PC-3 (cell line): ENCODE measurements around the gene UGT1A7. TPM values are rescaled to one million over a fixed set of nuclear protein-coding genes. Genes with fewer than 3 reads are reported as not detected.

Experiments used
- ATAC-seq: fragments of 200-7000 bp; cut with Tn5 transposase; 2 replicates; pipeline ENCODE4 v1.9.1; 2020; ENCODE audit warnings: mild to moderate bottlenecking, moderate library complexity
- BruUV-seq: library from RNA; stranded (reverse); fragments of 400-500 nt; replicated peaks from 2 replicates; lab custom pipeline; 2021; lab: Mats Ljungman, UMichigan
- CTCF ChIA-PET: fragments of 300-600 bp; sonication (Branson Sonifier 250); formaldehyde crosslinking; loops from one replicate; lab custom pipeline; 2022; ENCODE audit warnings: antibody characterized with exemption; lab: Charles Lee
- POLR2A ChIA-PET: fragments of 300-600 bp; sonication (Branson Sonifier 250); formaldehyde crosslinking; loops from one replicate; lab custom pipeline; 2022; ENCODE audit warnings: antibody characterized with exemption; ENCODE audit not compliant: unreplicated experiment; lab: Charles Lee
- DNase-seq: peaks from one replicate; pipeline ENCODE4 v3.0.0-alpha.2; 2015
- H2AFZ ChIP-seq: fragments of 300-600 bp; sonication (generic); 2 replicates; pipeline ENCODE4 v1.6.0; 2016; ENCODE audit warnings: antibody characterized with exemption, low read length
- H3F3A ChIP-seq: fragments of 300-600 bp; sonication (generic); one replicate; pipeline ENCODE4 v1.6.0; 2017; ENCODE audit warnings: antibody characterized with exemption, low read length, control low read depth, mild to moderate bottlenecking; ENCODE audit not compliant: unreplicated experiment
- H3K27ac ChIP-seq: fragments of 300-600 bp; sonication (generic); 2 replicates; pipeline ENCODE4 v1.5.1; 2016; ENCODE audit warnings: mild to moderate bottlenecking, low read length
- H3K27me3 ChIP-seq: fragments of 300-600 bp; sonication (generic); 2 replicates; pipeline ENCODE4 v1.6.1; 2016; ENCODE audit warnings: low read length, mixed read lengths
- H3K36me3 ChIP-seq: fragments of 300-600 bp; sonication (generic); 2 replicates; pipeline ENCODE4 v1.6.1; 2016; ENCODE audit warnings: low read depth, mixed run types, low read length, mixed read lengths
- H3K4me1 ChIP-seq: fragments of 300-600 bp; sonication (generic); 2 replicates; pipeline ENCODE4 v1.5.1; 2016; ENCODE audit warnings: low read length; ENCODE audit not compliant: insufficient read depth
- H3K4me2 ChIP-seq: fragments of 300-600 bp; sonication (generic); 2 replicates; pipeline ENCODE4 v1.6.0; 2016; ENCODE audit warnings: low read length
- H3K4me3 ChIP-seq: fragments of 300-600 bp; sonication (generic); 2 replicates; pipeline ENCODE4 v1.5.1; 2016; ENCODE audit warnings: mild to moderate bottlenecking, low read length, mixed read lengths
- H3K79me2 ChIP-seq: fragments of 300-600 bp; sonication (generic); 2 replicates; pipeline ENCODE4 v1.6.1; 2017; ENCODE audit warnings: low read length, mixed read lengths
- H3K9ac ChIP-seq: fragments of 300-600 bp; sonication (generic); 2 replicates; pipeline ENCODE4 v1.6.0; 2016; ENCODE audit warnings: mild to moderate bottlenecking, low read length
- H3K9me2 ChIP-seq: fragments of 300-600 bp; sonication (generic); replicated peaks from 2 replicates; pipeline ENCODE4 v1.6.1; 2016; ENCODE audit warnings: mixed run types, low read length, mixed read lengths
- H3K9me3 ChIP-seq: fragments of 300-600 bp; sonication (generic); 2 replicates; pipeline ENCODE4 v1.6.1; 2016; ENCODE audit warnings: low read length, mixed read lengths
- H4K20me1 ChIP-seq: fragments of 300-600 bp; sonication (generic); 2 replicates; pipeline ENCODE4 v1.6.1; 2016; ENCODE audit warnings: low read length, mixed read lengths
- EZH2 ChIP-seq: fragments of 300-600 bp; sonication (generic); IDR thresholded peaks from one replicate; pipeline ENCODE4 v1.6.1; 2017; ENCODE audit warnings: antibody characterized with exemption, mild to moderate bottlenecking, low read length; ENCODE audit not compliant: unreplicated experiment
- EZH2phosphoT487 ChIP-seq: fragments of 300-600 bp; sonication (generic); IDR thresholded peaks from 2 replicates; pipeline ENCODE4 v1.6.1; 2018; ENCODE audit warnings: mild to moderate bottlenecking, antibody characterized with exemption, low read length, borderline replicate concordance
- intact Hi-C: fragments of 100-400 bp; cut with micrococcal nuclease; formaldehyde crosslinking; loops from 2 replicates; pipeline ENCODE4 v1.9.0; 2023
- total RNA-seq: library from RNA; depleted of rRNA; stranded (reverse); fragments of >200 nt; gene quantifications from 2 replicates; pipeline ENCODE4 v1.2.3, GENCODE V29; 2014
- TF ChIP-seq, protein P1 (sequence below): fragments of 300-600 bp; sonication (generic); conservative IDR thresholded peaks from 2 replicates; pipeline ENCODE4 v1.5.1; 2017; ENCODE audit warnings: antibody characterized with exemption, low read depth, mild to moderate bottlenecking, low read length

The UGT1A7 gene
- total RNA-seq, 1 experiment from 2014 or later: not detected

DNA sequence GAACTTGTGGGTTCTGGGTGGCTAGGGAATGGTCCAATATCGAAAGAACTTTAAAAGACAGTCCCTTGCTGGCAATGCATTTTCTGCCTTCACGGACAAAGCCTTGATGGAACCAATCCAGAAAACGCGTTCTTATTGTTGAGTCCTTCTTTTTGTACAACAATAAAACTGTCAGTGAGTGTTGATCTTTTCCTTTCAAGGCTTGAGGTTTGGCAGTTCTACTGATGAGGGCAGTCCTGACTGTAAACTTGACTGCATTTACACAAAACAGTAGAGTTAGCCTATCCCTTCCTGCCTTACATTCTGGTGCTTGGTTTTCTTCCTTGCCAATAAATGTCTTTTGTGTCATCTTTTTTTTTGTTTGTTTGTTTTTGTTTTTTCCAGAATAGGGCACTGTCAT is 2.5 kb upstream of the UGT1A7 start:
- Histone ChIP-seq H3K9me3 (no peaks in the 10 kb centered on the region), H3K4me1 (no peaks in the 10 kb centered on the region), H3K4me3 (no peak overlapping the region), H3K27ac (no peak overlapping the region), H3K9me2 (no peaks in the 10 kb centered on the region; the same call in 1 of the 2 replicates), H3K9ac (no peak overlapping the region), H3F3A (no peaks in the 10 kb centered on the region), H2AFZ (no peak overlapping the region), H4K20me1 (no peaks in the 10 kb centered on the region), H3K36me3 (no peaks in the 10 kb centered on the region), H3K4me2 (no peak overlapping the region), H3K27me3 (no peaks in the 10 kb centered on the region), H3K79me2 (no peaks in the 10 kb centered on the region)
- no TSS peak for BruUV-seq
- DNase-seq: no peak
- ATAC-seq: peak; percentile 35; the same call in 1 of the 2 replicates
- intact Hi-C loops: no loop called here
- CTCF ChIA-PET: no interaction called here
- no peak for TF ChIP-seq EZH2phosphoT487
- no peak for TF ChIP-seq EZH2
- TF ChIP-seq, protein P1, sequence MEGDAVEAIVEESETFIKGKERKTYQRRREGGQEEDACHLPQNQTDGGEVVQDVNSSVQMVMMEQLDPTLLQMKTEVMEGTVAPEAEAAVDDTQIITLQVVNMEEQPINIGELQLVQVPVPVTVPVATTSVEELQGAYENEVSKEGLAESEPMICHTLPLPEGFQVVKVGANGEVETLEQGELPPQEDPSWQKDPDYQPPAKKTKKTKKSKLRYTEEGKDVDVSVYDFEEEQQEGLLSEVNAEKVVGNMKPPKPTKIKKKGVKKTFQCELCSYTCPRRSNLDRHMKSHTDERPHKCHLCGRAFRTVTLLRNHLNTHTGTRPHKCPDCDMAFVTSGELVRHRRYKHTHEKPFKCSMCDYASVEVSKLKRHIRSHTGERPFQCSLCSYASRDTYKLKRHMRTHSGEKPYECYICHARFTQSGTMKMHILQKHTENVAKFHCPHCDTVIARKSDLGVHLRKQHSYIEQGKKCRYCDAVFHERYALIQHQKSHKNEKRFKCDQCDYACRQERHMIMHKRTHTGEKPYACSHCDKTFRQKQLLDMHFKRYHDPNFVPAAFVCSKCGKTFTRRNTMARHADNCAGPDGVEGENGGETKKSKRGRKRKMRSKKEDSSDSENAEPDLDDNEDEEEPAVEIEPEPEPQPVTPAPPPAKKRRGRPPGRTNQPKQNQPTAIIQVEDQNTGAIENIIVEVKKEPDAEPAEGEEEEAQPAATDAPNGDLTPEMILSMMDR: no peak
- POLR2A ChIA-PET: no interaction called here

DNA sequence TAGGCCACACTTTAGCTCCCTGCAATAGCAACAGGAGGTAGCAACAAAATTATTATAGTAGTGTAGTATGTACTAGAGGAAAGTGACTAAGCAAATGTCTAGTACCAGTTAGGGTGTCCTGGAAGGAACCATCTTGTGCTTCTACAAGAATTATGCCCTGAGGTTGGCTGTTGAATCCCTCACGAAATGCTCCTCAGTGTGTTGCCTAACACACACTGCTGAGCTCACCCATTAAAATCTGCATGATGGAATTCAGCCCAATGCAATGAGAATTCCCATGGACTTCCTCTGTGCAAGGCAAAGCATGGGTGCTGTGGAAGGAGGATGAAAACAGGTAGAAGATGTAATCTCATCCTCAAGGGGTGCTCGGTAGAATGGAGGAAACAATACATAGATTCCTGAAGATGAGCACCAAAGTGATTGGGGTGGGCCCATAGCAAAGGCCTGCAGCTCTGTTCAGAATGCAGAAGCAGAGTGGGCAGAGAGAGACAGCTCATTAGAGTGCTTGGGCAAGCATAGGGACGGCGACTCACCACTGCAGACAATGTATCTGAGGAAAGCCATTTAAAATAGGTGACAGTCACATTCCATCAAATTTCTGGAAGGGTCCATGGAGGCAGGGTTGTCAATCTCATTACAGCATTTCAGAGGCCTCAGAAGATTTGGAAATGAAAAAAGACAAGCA is 1.2 kb upstream of the UGT1A7 start:
- Histone ChIP-seq H3K36me3 (no peaks in the 10 kb centered on the region), H4K20me1 (no peaks in the 10 kb centered on the region), H3K4me3 (no peak overlapping the region), H3K4me2 (no peak overlapping the region), H3K27ac (no peak overlapping the region), H3K9ac (no peak overlapping the region), H2AFZ (no peak overlapping the region), H3K27me3 (no peaks in the 10 kb centered on the region), H3K79me2 (no peaks in the 10 kb centered on the region), H3F3A (no peaks in the 10 kb centered on the region), H3K9me3 (no peaks in the 10 kb centered on the region), H3K9me2 (no peaks in the 10 kb centered on the region; the same call in 1 of the 2 replicates), H3K4me1 (0 out of 2 replicates have a peak, but pooled peaks cover 7% of the 10 kb centered on the region)
- no peak for DNase-seq
- BruUV-seq: no TSS peak
- ChIA-PET CTCF (interaction anchor here (1.0 kb wide), 1 partner anchor 127 kb away, joined by 4 read pairs; no protein-coding TSS in a partner anchor), POLR2A (no interaction called here)
- TF ChIP-seq EZH2phosphoT487: no peak
- TF ChIP-seq EZH2: no peak
- ATAC-seq: no peak
- intact Hi-C loops: no loop called here

DNA sequence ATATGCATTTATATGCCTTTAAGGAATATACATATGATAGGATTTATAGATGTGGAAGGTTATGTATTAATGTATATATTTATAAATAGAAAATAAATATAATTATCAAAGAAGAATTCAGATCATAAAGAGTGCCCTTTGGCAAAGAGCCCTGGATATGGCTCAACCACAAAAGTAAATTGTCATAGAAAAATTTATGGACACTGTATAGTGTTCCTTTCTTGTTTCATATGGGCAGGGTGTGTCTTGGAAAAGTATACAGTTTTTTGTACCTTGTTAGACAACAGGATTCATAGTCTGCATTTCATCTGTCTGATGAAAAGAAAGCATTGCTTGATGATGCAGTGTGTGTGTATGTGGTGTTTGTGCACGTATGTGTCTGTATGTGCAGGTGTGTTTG is 2.9 kb downstream of the UGT1A7 start:
- H3K9me2 ChIP-seq: no peaks in the 10 kb centered on the region; the same call in 1 of the 2 replicates
- no peak overlapping the region for H3K4me2 ChIP-seq
- H3K36me3 ChIP-seq: no peaks in the 10 kb centered on the region
- BruUV-seq: no TSS peak
- no peaks in the 10 kb centered on the region for H3F3A ChIP-seq
- no peaks in the 10 kb centered on the region for H3K9me3 ChIP-seq
- no peak overlapping the region for H3K9ac ChIP-seq
- no peak overlapping the region for H3K4me3 ChIP-seq
- CTCF ChIA-PET: no interaction called here
- ATAC-seq (peak; percentile 53), DNase-seq (peak; percentile 17)
- TF ChIP-seq, protein P1: no peak
- TF ChIP-seq EZH2 (no peak), EZH2phosphoT487 (no peak)
- no peak overlapping the region for H2AFZ ChIP-seq
- no peaks in the 10 kb centered on the region for H3K79me2 ChIP-seq
- intact Hi-C loops: no loop called here
- H4K20me1 ChIP-seq: no peaks in the 10 kb centered on the region
- no peak overlapping the region for H3K27ac ChIP-seq
- POLR2A ChIA-PET: no interaction called here
- no peaks in the 10 kb centered on the region for H3K27me3 ChIP-seq
- peaks cover 20% of the 10 kb centered on the region for H3K4me1 ChIP-seq
